ENCODE measurements around the gene RTN3.

RTN3 gene

DNA sequence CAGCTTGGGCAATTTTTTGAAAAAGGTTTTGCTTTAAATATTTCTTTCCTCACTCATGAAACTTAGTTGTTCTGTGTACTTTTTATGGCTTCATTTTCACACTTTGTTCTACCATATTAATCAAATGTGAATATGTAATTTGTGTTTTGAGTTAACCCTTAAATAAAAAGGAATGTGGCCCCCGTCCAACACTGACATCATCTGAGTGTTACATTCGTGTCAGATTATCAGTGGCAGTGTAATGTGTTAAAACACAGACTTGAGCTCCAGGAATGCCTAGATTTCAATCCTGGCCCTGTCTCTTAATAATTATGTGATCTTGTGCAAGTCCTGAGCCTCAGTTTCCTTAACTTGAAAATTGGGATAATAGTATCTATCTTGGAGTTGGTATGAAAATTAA is 5.6 kb downstream of the RTN3 start:
- Histone ChIP-seq H3K9me3 (ENCODE audit: control insufficient read depth, insufficient read depth, low read length) (no peaks in the 10 kb centered on the region), H3K36me3 (ENCODE audit: control insufficient read depth, insufficient read depth, low read length) (no peaks in the 10 kb centered on the region), H3K27me3 (ENCODE audit: control insufficient read depth, insufficient read depth, low read length) (no peaks in the 10 kb centered on the region), H3K4me3 (ENCODE audit: low read depth, low read length) (no peak overlapping the region), H3K4me1 (ENCODE audit: control insufficient read depth, insufficient read depth, low read length) (peaks cover 25% of the 10 kb centered on the region), H3K9ac (ENCODE audit: low read depth, low read length) (no peak overlapping the region)

DNA sequence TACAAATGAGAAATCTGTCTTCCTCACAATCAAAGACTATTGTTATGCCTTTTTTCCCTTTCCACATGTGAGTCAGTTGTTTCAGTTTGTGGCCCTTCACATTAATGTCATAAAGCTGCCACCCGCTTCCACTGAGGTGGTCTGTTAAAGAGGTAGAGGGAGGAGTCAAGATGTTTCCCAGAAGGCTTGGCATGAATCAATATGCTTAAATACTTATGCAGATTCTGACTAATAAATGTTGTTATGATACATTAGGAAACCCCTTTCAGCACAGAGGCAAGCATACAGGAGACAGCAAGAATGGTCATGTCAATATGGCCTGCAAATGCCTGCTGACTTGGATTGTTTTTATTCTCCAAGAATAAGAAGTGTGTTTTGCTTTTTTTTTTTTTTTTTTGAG is 6.5 kb downstream of the RTN3 start:
- H3K36me3 ChIP-seq (ENCODE audit: control insufficient read depth, insufficient read depth, low read length) = no peaks in the 10 kb centered on the region
- no peaks in the 10 kb centered on the region for H3K9me3 ChIP-seq (ENCODE audit: control insufficient read depth, insufficient read depth, low read length)
- no peaks in the 10 kb centered on the region for H3K27me3 ChIP-seq (ENCODE audit: control insufficient read depth, insufficient read depth, low read length)
- H3K4me3 ChIP-seq (ENCODE audit: low read depth, low read length) = no peak overlapping the region
- H3K9ac ChIP-seq (ENCODE audit: low read depth, low read length) = no peak overlapping the region
- peaks cover 25% of the 10 kb centered on the region for H3K4me1 ChIP-seq (ENCODE audit: control insufficient read depth, insufficient read depth, low read length)

DNA sequence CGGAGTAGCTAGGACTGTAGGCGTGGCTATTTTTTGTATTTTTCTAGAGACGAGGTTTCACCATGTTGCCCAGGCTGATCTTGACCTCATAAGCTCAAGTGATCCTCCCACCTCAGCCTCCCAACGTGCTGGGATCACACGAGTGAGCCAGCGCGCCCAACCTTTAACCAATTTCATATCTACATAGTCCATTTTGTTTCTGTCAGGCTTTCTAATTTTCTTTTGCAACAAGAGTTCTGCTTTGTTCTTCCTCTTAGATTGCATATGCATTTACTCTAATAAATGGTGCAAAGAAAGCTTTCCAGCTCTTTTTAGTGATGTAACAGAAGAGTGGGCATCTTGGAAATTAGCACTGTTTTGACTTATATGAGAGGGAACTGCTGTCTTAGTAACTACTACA is 13.3 kb downstream of the RTN3 start:
- Histone ChIP-seq H3K36me3 (ENCODE audit: control insufficient read depth, insufficient read depth, low read length) (no peaks in the 10 kb centered on the region), H3K4me3 (ENCODE audit: low read depth, low read length) (no peak overlapping the region), H3K4me1 (ENCODE audit: control insufficient read depth, insufficient read depth, low read length) (peaks cover 8% of the 10 kb centered on the region), H3K27me3 (ENCODE audit: control insufficient read depth, insufficient read depth, low read length) (no peaks in the 10 kb centered on the region), H3K9me3 (ENCODE audit: control insufficient read depth, insufficient read depth, low read length) (no peaks in the 10 kb centered on the region), H3K9ac (ENCODE audit: low read depth, low read length) (no peak overlapping the region)

- no peaks in the 10 kb centered on the region for H3K9me3 ChIP-seq (ENCODE audit: control insufficient read depth, insufficient read depth, low read length)
- no peaks in the 10 kb centered on the region for H3K36me3 ChIP-seq (ENCODE audit: control insufficient read depth, insufficient read depth, low read length)
- no peaks in the 10 kb centered on the region for H3K27me3 ChIP-seq (ENCODE audit: control insufficient read depth, insufficient read depth, low read length)
- H3K4me1 ChIP-seq (ENCODE audit: control insufficient read depth, insufficient read depth, low read length) = peaks cover 4% of the 10 kb centered on the region
- H3K9ac ChIP-seq (ENCODE audit: low read depth, low read length) = no peak overlapping the region
- no peak overlapping the region for H3K4me3 ChIP-seq (ENCODE audit: low read depth, low read length)
Measured at GRCh38 chr11:63698976-63699733, 17.9 kb downstream of the RTN3 start.

- Histone ChIP-seq H3K27me3 (ENCODE audit: control insufficient read depth, insufficient read depth, low read length) (no peaks in the 10 kb centered on the region), H3K4me1 (ENCODE audit: control insufficient read depth, insufficient read depth, low read length) (peaks cover 4% of the 10 kb centered on the region), H3K4me3 (ENCODE audit: low read depth, low read length) (no peak overlapping the region)
Measured at GRCh38 chr11:63699896-63700295, 18.6 kb downstream of the RTN3 start.

DNA sequence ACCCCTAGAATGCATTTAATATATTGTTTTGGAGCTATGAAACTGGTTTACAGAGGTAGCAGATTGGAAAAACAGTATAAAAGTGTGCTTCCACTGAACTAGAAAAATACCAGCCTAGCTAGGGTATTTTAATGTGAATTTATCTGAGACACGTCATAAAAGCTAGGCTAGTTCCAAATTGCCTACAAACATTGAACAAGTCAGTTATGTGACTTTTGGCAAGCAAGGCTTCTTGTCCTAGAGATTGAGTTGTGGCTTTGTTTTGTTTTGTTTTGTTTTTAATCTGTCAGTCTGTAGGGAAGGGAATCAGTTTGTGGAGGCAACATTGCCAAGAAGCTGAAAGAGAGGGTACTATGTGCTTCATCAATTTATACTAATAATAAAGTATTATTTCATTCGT is 24.2 kb downstream of the RTN3 start:
- H3K9ac ChIP-seq (ENCODE audit: low read depth, low read length) = no peak overlapping the region
- no peaks in the 10 kb centered on the region for H3K4me1 ChIP-seq (ENCODE audit: control insufficient read depth, insufficient read depth, low read length)
- no peak overlapping the region for H3K4me3 ChIP-seq (ENCODE audit: low read depth, low read length)
- H3K27me3 ChIP-seq (ENCODE audit: control insufficient read depth, insufficient read depth, low read length) = no peaks in the 10 kb centered on the region
- H3K9me3 ChIP-seq (ENCODE audit: control insufficient read depth, insufficient read depth, low read length) = no peaks in the 10 kb centered on the region
- H3K36me3 ChIP-seq (ENCODE audit: control insufficient read depth, insufficient read depth, low read length) = no peaks in the 10 kb centered on the region

More at GRCh38 chr11:63699896-63700295, 18.6 kb downstream of the RTN3 start:
- no peaks in the 10 kb centered on the region for H3K9me3 ChIP-seq (ENCODE audit: control insufficient read depth, insufficient read depth, low read length)
- no peaks in the 10 kb centered on the region for H3K36me3 ChIP-seq (ENCODE audit: control insufficient read depth, insufficient read depth, low read length)
- H3K9ac ChIP-seq (ENCODE audit: low read depth, low read length) = no peak overlapping the region

DNA sequence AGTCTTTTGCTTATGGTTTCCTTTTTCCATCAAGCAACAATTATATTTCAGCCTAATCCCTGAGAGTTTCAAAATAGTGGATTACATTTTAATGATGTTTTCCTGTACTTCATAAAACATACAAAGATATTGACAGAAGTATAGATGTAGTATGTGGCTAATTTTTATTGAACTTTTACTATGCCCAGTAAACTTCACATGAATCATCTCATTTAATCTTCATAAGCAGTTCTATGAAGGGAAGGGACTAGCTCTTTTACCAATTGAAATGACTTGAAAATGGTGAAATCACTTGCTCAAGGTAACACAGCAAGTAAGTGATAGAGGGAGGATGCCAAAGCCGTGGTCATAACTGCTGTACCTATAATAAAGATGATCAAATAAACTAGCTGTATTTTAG is 27.5 kb downstream of the RTN3 start:
- H3K9ac ChIP-seq (ENCODE audit: low read depth, low read length) = no peak overlapping the region
- no peaks in the 10 kb centered on the region for H3K36me3 ChIP-seq (ENCODE audit: control insufficient read depth, insufficient read depth, low read length)
- H3K27me3 ChIP-seq (ENCODE audit: control insufficient read depth, insufficient read depth, low read length) = no peaks in the 10 kb centered on the region
- no peak overlapping the region for H3K4me3 ChIP-seq (ENCODE audit: low read depth, low read length)
- no peaks in the 10 kb centered on the region for H3K4me1 ChIP-seq (ENCODE audit: control insufficient read depth, insufficient read depth, low read length)
- H3K9me3 ChIP-seq (ENCODE audit: control insufficient read depth, insufficient read depth, low read length) = no peaks in the 10 kb centered on the region

- Histone ChIP-seq H3K9ac (ENCODE audit: low read depth, low read length) (no peak overlapping the region), H3K27me3 (ENCODE audit: control insufficient read depth, insufficient read depth, low read length) (no peaks in the 10 kb centered on the region), H3K4me1 (ENCODE audit: control insufficient read depth, insufficient read depth, low read length) (no peaks in the 10 kb centered on the region), H3K4me3 (ENCODE audit: low read depth, low read length) (no peak overlapping the region), H3K36me3 (ENCODE audit: control insufficient read depth, insufficient read depth, low read length) (no peaks in the 10 kb centered on the region), H3K9me3 (ENCODE audit: control insufficient read depth, insufficient read depth, low read length) (no peaks in the 10 kb centered on the region)
Measured at GRCh38 chr11:63709336-63709884, 28.1 kb downstream of the RTN3 start.

DNA sequence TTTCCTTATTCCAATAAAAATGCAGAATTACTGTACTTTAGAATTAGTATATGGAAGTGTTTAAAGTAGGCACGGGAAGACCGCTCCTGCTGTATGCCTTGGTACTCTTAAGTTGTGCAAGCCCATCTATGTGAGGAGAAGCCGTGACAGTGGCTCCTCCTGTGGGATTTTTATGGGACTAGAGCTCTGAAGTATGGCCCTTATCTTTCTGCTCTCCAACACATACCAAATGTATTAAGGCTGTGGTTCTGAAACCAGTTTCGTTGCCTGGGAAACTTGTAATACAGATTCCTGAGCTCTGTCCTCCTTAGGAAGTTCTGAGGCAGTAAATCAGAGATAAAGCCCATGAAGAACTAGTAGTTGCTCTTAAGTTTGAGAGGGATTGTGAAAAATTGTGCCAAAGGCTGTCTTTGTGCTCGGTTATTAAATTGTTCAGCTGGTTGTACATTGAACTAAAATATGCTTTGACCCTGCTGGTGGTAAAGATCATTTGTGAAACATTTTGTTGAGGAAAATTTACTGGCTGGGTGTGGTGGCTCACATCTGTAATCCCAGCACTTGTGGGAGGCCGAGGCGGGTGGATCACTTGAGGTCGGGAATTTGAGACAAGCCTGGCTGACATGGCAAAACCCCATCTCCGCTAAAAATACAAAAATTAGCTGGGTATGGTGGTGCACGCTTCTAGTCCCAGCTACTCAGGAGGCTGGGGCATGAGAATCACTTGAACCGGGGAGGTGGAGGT is 29.3 kb downstream of the RTN3 start:
- no peaks in the 10 kb centered on the region for H3K4me1 ChIP-seq (ENCODE audit: control insufficient read depth, insufficient read depth, low read length)
- H3K9ac ChIP-seq (ENCODE audit: low read depth, low read length) = no peak overlapping the region
- no peaks in the 10 kb centered on the region for H3K9me3 ChIP-seq (ENCODE audit: control insufficient read depth, insufficient read depth, low read length)
- H3K36me3 ChIP-seq (ENCODE audit: control insufficient read depth, insufficient read depth, low read length) = no peaks in the 10 kb centered on the region
- H3K4me3 ChIP-seq (ENCODE audit: low read depth, low read length) = no peak overlapping the region
- no peaks in the 10 kb centered on the region for H3K27me3 ChIP-seq (ENCODE audit: control insufficient read depth, insufficient read depth, low read length)

- no peak overlapping the region for H3K9ac ChIP-seq (ENCODE audit: low read depth, low read length)
- H3K4me3 ChIP-seq (ENCODE audit: low read depth, low read length) = no peak overlapping the region
- H3K9me3 ChIP-seq (ENCODE audit: control insufficient read depth, insufficient read depth, low read length) = no peaks in the 10 kb centered on the region
- H3K36me3 ChIP-seq (ENCODE audit: control insufficient read depth, insufficient read depth, low read length) = no peaks in the 10 kb centered on the region
- no peaks in the 10 kb centered on the region for H3K4me1 ChIP-seq (ENCODE audit: control insufficient read depth, insufficient read depth, low read length)
- H3K27me3 ChIP-seq (ENCODE audit: control insufficient read depth, insufficient read depth, low read length) = no peaks in the 10 kb centered on the region
Measured at GRCh38 chr11:63711838-63712237, 30.5 kb downstream of the RTN3 start.

DNA sequence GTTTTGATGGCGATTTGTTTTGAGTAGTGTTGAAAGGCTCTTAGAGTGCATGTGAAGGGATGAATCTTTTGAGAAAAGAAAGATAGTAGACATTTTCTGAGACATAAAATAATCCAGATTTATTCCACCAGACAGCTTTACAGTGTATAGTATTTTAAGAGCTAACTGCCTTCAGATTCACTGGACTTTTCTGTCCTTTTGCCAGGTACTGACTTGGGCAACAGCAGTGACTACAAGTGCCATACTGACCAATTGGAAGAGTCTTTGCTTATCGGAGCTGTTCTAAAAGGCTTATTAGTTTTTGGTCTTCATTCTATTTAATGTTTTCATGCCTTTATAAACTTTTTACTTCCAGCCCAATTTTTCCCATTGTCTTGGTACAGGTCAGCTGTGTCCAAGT is 32.5 kb downstream of the RTN3 start:
- H3K9me3 ChIP-seq (ENCODE audit: control insufficient read depth, insufficient read depth, low read length) = no peaks in the 10 kb centered on the region
- no peak overlapping the region for H3K4me3 ChIP-seq (ENCODE audit: low read depth, low read length)
- H3K27me3 ChIP-seq (ENCODE audit: control insufficient read depth, insufficient read depth, low read length) = no peaks in the 10 kb centered on the region
- no peaks in the 10 kb centered on the region for H3K4me1 ChIP-seq (ENCODE audit: control insufficient read depth, insufficient read depth, low read length)
- H3K36me3 ChIP-seq (ENCODE audit: control insufficient read depth, insufficient read depth, low read length) = no peaks in the 10 kb centered on the region
- H3K9ac ChIP-seq (ENCODE audit: low read depth, low read length) = no peak overlapping the region

GRCh38 chr11:63716046-63716445 is 34.7 kb downstream of the RTN3 start:
- Histone ChIP-seq H3K4me3 (ENCODE audit: low read depth, low read length) (no peak overlapping the region), H3K9ac (ENCODE audit: low read depth, low read length) (no peak overlapping the region), H3K4me1 (ENCODE audit: control insufficient read depth, insufficient read depth, low read length) (no peaks in the 10 kb centered on the region), H3K27me3 (ENCODE audit: control insufficient read depth, insufficient read depth, low read length) (no peaks in the 10 kb centered on the region), H3K36me3 (ENCODE audit: control insufficient read depth, insufficient read depth, low read length) (no peaks in the 10 kb centered on the region), H3K9me3 (ENCODE audit: control insufficient read depth, insufficient read depth, low read length) (no peaks in the 10 kb centered on the region)
